GM18909 (cell line): Measurements from ENCODE around the gene GAP43.

Source experiments
- ATAC-seq: cut with Tn5 transposase; IDR thresholded peaks from one replicate; pipeline ENCODE4 v1.9.1; 2021; ENCODE audit warnings: mild to moderate bottlenecking; ENCODE audit not compliant: unreplicated experiment, poor library complexity

GAP43 gene

DNA sequence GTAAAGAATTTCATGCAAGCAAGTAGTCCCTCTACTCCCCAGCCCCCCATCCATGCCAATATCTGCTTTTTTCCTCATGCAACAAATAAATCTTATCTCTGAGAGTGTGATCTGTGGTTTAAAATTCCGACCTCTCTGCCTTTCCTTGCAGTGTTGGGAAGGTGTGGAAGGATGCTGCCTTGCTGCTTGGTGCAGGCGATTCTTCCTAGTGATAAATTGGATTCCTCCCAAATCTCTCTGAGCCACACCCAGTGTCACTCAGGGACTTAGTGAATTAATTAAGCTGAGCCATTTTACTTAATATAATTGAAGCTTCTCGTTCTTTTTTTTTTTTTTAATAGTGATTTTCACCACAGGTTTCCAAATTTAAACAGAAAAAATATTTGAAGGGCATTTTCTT lies 3.4 kb downstream of the GAP43 start:
- no peak for ATAC-seq

DNA sequence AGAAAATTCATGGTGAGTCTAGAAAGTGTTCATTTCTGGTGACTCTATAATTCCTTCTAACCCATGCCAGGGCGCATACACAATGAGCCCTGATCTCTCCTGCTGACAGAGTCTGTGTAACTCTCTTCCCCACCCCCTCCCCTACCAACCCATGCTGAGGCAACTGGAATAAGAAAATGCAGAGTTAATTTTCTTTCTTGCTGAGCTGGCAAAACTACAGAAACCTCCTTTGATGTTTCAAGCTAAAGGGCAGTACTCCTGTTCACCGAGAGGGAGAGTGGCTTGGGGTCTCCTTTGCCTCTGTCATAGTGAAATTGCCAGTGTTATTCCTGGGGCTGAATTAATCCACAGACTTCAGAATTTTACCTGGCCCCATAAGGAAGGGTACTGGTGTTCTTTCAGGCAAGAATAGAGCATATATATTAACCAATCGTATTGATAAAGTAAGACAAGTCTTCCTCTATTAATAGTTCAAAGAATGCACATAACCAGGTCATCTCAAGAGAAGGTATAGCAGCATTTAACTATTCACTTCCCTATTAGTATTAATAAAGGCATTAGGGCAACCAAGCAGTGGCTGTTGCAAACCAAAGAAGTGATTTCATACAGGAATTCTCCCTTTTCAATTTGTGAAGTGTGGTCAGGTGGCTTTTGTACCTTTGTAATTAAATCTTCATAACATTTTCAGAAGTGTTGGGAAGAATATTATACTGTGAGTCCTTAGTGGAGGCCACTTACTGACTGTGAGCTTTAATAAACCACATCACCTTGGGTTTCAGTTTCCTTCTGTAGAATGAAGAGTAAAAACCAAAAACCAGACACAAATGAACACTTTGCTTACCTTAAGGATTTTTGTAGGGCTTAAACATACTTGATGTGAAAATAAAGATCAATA lies 4.1 kb downstream of the GAP43 start:
- ATAC-seq = peak; percentile 86

DNA sequence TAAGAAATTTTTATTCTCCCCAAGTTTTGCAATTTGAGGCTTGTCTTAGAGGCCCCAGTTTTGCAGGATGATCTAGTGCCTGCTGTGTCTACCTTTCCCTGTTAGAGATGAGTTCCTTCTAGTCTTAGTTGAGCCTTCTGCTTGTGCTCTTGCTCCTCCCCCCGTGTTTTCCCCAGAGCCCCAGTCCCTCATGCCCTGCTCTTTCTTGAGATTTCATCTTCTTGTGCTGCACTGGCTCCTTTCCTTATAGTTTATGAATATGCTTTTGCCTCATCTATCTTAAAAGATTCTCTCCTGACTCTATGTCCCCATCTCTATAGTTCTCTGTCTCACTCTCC lies 4.7 kb downstream of the GAP43 start:
- ATAC-seq = peak; percentile 54

DNA sequence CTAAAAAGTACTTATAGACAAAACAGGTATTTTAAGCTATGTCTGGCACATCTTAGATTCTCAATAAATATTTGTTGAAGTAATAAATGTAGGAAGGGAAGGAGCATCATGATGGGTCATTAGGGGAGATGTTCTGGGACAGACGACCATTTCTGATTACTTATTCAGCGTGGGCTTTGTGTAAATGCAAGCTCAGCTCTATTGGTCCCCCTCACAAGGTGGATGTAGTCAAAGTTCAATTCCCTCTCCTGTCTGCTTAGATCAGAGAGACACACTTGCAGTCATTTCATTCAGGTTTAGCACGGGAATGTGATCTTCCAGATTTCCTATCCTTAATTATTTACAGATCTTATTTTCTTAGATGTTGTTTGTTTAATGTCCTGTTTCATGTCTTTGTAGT lies 7.5 kb downstream of the GAP43 start:
- no peak for ATAC-seq

DNA sequence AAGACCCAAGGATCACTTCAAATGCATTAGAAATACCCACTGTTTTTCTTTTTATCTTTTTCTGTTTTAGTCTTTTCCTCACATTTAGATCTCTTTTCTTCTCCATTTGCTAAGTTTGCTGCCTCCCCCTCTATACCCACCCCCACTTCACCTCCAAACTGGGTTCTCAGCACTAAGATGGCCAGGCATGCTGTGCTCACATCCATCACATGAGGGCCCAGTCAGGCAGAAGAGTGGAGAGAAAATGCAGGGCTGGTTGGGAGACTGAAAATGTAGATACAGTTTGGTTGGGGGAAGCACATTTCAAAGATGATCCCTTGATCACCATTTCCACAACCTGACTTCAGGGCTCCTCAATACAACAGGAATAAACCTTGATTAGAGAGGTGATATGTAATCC lies 8.7 kb downstream of the GAP43 start:
- no peak for ATAC-seq

DNA sequence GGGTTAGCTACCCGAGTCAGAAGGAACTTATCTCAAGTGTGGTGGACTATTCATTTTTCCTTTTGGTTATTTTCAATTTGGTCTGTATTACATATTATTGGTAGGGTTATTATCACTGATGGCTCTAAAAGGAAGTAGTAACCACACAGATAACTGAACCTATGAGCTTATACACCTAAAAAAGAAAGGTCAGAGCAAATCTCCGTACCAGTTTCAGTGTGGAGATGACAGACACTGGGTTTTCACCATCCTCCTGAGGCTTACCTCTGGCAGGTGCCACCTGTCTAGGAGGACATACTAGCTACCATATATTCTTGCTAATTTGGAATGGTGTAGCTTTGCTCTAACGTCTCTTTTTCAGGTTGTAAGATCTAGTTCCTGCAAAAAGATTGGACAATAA lies 10.2 kb downstream of the GAP43 start:
- ATAC-seq = no peak

DNA sequence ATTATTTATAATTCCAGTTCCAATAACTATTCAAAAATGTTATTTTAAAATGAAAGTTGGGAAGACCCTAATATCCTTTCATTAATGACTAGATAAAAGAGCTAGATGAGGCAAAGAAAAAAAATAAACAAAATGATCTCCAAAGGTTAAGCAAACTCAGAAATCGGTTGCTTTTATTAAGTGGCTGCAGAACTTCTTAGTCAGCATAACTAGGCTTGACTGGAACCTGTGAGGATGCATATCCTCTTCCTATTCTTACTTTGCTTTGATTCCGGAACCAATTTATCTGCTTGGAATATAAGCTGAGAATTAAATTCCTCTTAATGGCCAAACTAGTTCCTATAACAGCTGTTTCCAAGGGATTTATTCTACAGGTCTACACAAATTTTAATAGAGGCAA lies 10.7 kb downstream of the GAP43 start:
- ATAC-seq = no peak

DNA sequence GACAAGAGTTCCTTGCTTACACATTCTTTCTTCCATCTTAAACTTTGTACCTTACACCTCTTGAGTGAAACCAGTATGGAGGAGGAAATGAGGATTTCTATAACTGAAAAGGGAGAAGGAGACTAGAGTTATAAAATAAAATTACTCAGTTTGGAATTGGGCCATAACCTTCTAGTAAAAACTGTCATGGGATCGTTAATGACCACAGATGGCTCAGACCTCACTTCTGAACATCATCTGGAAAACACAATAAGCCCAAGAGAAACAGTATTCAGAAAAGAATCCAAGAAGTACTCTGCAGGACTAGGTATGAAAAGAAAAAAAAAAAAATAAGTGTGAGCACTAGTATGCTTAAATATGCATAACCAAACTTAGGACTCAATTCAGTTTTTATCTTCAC lies 12.1 kb downstream of the GAP43 start:
- ATAC-seq = no peak

DNA sequence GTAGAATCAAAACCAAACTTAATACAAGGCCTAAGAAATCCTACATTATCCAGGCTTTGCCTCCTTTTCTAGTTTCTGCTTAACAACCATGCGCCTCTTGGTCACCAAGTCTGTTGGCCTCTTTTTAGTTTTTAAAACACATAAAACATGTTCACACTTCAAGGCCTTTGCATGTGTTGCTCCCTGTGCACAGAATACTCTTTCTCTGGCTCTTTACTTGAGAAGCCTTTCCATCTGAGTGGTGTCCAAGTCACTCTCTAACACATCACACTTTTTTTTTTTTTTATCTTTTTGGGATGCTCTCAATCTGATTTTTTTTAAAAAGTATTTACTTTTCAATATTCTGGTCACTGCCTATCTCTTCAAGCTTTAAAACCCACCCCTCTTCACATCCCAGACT lies 14.9 kb downstream of the GAP43 start:
- ATAC-seq = no peak

DNA sequence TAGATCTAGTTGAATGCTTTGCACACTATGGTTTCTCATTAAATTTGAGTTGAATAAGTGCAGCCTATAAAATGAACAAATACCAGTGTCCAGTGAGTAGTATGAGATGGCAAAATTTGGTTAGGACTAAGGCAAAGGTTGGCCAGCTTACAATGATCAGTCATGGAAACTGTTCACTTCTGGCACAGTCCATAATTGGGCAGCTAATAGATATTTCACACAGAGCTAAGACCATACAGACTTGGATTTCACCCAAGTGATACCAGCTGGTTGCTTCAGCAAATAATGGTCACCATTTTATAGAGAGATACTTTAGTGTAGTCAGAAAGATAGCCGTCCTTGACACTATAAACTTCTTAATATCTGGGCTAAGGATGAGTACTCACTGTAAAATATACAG lies 15.7 kb downstream of the GAP43 start:
- no peak for ATAC-seq

DNA sequence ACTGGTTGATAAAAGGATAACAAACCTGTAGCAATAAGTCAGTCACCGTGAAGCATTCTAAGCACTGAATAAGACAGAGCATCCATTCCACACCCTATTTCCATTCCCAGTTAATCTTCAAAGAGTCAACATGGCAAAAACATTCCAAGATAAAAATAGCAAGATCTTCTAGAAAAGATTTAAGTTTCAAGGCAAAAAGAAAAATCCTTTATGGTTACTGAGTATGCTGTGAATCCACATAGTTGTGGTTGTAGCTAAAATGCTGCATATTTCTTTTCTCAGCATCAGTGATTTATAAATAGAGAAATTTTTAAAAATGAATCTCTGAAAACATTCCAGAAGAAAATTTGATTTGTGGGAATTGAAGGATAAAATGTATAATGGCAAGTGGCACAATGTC lies 21.1 kb downstream of the GAP43 start:
- ATAC-seq = no peak

DNA sequence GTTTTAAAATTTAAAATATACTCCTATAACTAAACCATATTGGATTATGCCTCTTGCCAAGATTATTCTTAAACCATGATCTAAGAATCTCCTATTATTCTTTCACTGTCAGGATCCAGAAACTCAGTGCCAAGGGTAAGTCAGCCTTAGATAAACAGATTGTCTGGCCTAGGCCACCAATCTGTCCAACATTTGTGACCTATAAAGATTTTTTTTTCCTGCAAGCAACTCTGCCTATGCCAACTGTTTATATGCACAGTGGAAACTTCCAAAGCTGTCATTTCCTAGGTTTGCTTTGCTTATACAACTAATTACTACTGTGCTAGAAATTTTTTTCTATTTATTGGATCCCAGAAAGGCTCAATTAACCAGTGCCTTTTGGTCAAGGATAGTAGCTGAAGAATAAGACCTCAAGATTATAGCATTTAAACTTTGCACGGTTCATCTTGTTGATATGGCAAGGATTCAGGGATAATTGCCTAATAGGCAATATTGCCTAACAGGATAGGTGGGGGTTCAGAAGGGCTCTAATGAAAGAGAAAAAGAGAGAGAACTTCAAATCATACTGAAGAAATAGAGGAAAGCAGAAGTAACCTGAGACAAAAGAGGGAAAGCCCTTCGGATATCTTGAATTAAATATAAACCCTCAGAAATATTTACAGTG lies 22.8 kb downstream of the GAP43 start:
- no peak for ATAC-seq

DNA sequence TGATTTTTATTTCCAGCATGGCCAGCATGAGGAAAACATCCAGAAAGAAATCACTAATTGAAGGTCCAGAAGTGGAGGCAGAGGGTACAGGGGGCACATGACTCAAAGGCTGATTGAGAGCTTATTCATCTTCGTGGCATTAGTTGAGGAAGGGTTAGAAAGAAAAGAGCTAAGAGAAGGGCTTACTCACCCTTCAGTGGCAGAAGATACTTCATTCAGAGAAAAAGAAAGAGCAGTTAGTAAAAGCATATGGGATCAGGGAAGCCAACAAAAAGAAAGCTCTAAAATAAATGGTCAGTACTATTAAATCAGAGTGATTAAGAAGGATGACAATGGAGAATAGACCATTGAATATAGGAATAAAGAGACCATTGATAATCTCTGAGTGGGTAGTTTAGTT lies 25.2 kb downstream of the GAP43 start:
- no peak for ATAC-seq

DNA sequence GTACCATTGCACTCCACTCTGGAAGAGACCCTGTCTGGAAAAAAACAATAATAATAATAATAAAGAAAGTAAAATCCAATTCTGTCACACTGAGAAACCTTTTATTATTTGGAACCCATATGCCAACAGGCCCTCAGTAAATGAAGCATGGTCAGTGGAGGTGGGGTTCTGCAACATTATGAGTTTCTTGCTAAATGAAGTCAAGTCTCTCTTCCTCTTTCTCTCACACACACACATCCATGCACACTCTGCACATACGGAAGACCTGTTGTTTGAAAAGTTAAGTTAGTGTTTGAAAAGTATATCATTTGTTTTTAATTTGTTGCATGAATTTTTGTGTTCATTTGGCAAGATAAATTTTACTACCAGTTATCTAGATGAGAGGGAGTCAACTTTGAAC lies 27.8 kb downstream of the GAP43 start:
- ATAC-seq = peak; percentile 65

DNA sequence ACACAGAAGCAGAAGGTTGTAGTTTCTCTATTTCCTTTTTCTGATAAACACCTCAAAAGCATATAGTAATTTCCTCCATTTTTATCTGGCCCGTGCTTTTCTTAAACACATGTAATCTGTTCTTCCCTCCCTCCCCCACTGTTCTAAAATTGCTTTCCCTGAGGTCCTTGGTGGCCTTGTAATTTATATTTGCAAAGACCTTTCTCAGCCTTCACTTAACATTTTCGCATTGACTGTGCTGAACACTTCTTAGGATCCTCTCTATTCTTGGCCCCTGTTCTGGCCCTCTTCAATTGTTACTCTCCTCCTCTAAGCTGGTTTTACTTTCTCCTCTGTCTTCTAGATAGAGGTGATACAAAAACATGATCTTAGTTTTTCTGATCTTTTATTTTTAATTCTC lies 28.3 kb downstream of the GAP43 start:
- ATAC-seq = no peak

DNA sequence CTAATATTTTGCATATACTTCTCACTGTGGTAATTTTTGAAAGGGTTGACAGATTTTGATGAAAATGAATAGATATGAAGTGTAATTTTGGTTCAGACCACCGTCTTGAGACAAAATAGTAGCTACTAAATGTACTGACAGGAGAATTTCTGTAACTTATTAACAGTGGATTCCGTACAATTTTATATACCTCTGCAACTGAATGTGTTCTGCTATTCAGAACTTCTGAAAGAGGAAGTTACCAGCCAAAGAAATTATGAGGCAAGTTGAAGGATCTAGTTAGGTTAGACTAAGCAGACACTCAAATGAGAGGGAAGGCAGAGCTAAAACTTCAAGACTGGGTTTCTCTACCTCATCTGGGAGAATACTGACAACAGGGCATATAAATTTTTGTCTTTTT lies 29.4 kb downstream of the GAP43 start:
- peak; percentile 81 for ATAC-seq

DNA sequence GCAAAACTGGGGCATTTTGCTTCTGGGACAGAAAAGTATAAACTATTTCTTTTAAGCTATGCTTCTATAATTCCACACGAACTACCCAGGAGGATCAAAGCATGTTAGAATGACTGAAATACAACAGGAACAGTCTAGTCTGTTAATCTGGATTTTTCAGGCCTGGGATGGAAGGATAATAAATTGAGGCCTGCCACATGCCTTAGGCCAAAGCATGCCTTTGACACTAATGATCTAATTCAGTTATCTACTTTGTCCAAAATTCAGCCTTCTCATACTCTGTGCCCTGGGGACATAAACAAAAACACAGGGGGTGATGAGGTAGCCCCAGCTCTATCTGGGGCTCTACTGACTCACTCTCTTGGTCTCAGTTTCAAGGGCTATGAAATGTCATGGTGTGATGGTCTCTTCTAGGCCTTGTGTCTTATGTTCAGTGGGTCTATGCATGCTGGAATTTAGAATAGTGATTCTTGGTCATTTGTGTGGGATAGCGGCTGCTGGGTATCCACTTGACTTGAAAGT lies 32.5 kb downstream of the GAP43 start:
- no peak for ATAC-seq

DNA sequence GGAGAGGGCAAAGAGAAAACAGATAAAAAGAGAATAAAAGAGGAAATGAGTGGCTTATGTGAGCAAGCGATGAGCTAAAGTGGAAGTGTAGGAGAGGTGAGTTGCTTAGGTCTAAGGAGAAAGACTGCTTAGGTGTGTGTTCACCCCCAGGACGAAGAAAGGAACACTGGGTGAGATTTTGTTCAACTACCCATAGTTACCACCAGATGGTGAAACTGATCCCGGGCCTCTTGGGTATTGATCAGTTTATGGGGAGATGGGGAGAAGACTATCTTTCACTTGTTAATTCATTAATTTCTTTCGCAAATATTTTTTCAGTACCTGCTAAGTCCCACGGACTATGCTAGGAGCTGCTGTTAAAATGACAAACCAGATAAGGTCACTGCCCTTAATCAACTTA lies 33.9 kb downstream of the GAP43 start:
- no peak for ATAC-seq

DNA sequence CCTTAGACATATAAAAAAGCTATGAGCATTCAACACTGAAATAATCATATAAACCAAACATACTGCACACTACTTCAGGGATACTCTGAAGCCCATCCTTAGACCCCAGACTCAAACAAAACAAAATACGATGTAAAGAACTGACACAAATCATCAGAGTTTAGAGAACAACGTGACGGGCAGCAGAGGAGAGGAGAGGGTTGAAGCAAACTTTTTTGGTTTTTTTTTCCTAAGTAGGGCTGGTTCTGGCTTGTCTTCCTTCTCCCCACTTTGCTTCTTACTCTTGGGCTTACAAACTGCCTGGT lies 34.7 kb downstream of the GAP43 start:
- no peak for ATAC-seq

DNA sequence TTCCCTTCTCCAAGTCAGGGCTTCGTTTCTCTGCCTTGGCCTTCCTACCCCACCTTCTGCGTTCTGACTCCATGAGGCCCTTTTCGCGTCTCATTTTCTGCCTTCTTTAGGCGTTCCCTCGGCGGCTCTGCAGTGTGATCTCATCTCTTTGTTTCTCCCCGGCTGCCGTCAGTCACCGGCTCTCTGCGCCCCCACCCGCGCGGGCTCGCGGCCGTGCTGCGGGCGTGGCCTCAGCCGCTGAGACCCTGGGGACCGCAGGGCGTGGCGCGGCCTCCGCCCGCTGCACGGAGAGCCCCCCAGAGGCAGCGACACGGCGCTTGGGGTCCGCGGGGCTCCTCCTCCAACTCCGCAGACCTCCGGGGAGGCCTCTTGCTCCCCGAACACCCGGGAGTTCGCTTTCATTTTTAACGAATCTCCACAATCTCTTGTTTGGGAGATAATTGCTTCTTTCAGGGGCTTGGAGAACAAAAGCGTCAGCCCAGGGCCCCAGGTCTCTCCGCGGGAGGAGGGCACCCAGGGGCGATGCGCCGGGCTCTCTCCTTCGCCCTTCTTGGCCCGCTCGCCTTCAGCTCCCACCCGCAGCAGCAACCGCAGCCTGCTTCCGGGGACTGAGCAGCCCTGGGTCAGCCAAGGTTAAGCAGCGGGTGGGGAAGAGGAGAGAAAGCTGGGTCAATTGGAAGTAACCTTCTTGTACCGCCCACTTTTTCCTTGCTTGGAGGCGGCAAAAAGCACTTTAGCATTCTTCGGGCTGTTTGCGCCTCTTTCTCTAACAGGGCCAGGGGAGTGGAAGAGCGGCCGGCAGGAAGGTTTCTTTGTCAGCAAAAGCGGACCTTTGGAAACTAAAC lies 35.2 kb downstream of the GAP43 start:
- peak; percentile 93 for ATAC-seq
